Left kidney (tissue), 2 donors: ENCODE measurements around the gene ATP12A. TPM values are rescaled to one million over a fixed set of nuclear protein-coding genes. Genes with fewer than 3 reads are reported as not detected.

Experiments used
- DNase-seq: peaks from one replicate; pipeline ENCODE4 v3.0.0-alpha.2; 2013
- polyA plus RNA-seq: library from polyadenylated mRNA; unstranded; fragments of 120-200 nt; gene quantifications from one replicate; pipeline ENCODE4 v1.2.1, GENCODE V29; 2013; ENCODE audit not compliant: insufficient read length

The ATP12A gene
- polyA plus RNA-seq, 1 donor, result 16.9 TPM

GRCh38 chr13:24662195-24663088 lies 17.8 kb upstream of the ATP12A start:
- no peak for DNase-seq

- DNase-seq, result no peak
Observed at GRCh38 chr13:24663089-24663395, 17.2 kb upstream of the ATP12A start.

GRCh38 chr13:24663586-24663985 lies 16.6 kb upstream of the ATP12A start:
- DNase-seq, result no peak

GRCh38 chr13:24664726-24665409 lies 15.3 kb upstream of the ATP12A start:
- DNase-seq, result no peak

- DNase-seq, result no peak
Observed at GRCh38 chr13:24668511-24668910, 11.7 kb upstream of the ATP12A start.

- no peak for DNase-seq
Observed at GRCh38 chr13:24668955-24669582, 11.1 kb upstream of the ATP12A start.

GRCh38 chr13:24670174-24670573 lies 10.0 kb upstream of the ATP12A start:
- DNase-seq, result no peak

- DNase-seq, result peak; percentile 38
Observed at GRCh38 chr13:24670961-24671381, 9.2 kb upstream of the ATP12A start.

GRCh38 chr13:24671386-24672113 lies 8.7 kb upstream of the ATP12A start:
- peak; percentile 75 for DNase-seq

- peak; percentile 46 for DNase-seq
Observed at GRCh38 chr13:24672141-24673132, 7.8 kb upstream of the ATP12A start.

- DNase-seq, result no peak
Observed at GRCh38 chr13:24675806-24676570, 4.2 kb upstream of the ATP12A start.

- DNase-seq, result no peak
Observed at GRCh38 chr13:24678151-24678550, 2.1 kb upstream of the ATP12A start.

- no peak for DNase-seq
Observed at GRCh38 chr13:24679686-24680085, 522 bp upstream of the ATP12A start.

GRCh38 chr13:24680921-24681604 lies 855 bp downstream of the ATP12A start:
- DNase-seq, result no peak

- DNase-seq, result no peak
Observed at GRCh38 chr13:24681930-24682329, 1.7 kb downstream of the ATP12A start.

- no peak for DNase-seq
Observed at GRCh38 chr13:24682353-24682752, 2.1 kb downstream of the ATP12A start.

- DNase-seq, result no peak
Observed at GRCh38 chr13:24683351-24683750, 3.1 kb downstream of the ATP12A start.

- no peak for DNase-seq
Observed at GRCh38 chr13:24683838-24684599, 3.8 kb downstream of the ATP12A start.

- no peak for DNase-seq
Observed at GRCh38 chr13:24684600-24684998, 4.4 kb downstream of the ATP12A start.
